Skin of body (tissue), 2 donors: ENCODE results near the gene NPB. TPM values are rescaled to one million over a fixed set of nuclear protein-coding genes. Genes with fewer than 3 reads are reported as not detected.

Experiments used
- DNase-seq: peaks from one replicate; lab custom pipeline; 2025; lab: John Stamatoyannopoulos, UW
- total RNA-seq: library from RNA; depleted of rRNA; stranded (reverse); fragments of >200 nt; gene quantifications from one replicate; pipeline ENCODE4 v1.2.3, GENCODE V29; 2014

NPB gene
- total RNA-seq, 1 donor from 2014 or later = 0.59 TPM

GRCh38 chr17:81940538-81941483 lies 38.8 kb downstream of the NPB start:
- DNase-seq = no peak

GRCh38 chr17:81941484-81942166 lies 39.6 kb downstream of the NPB start:
- no peak for DNase-seq

GRCh38 chr17:81942167-81942553 lies 40.1 kb downstream of the NPB start:
- no peak for DNase-seq

GRCh38 chr17:81944858-81945257 lies 42.8 kb downstream of the NPB start:
- DNase-seq = no peak

GRCh38 chr17:81947189-81947588 lies 45.2 kb downstream of the NPB start, which contains the start of gene MYADML2:
MYADML2 (minus strand) TSS chr17:81947233; CDS start chr17:81941741, 5,492 bp downstream.
- DNase-seq = no peak

GRCh38 chr17:81948635-81949378 lies 46.8 kb downstream of the NPB start:
- no peak for DNase-seq

GRCh38 chr17:81950501-81950900 lies 48.5 kb downstream of the NPB start:
- no peak for DNase-seq

GRCh38 chr17:81951785-81952684 lies 50.0 kb downstream of the NPB start:
- no peak for DNase-seq

Other genes starting within 250 kb of the NPB start
- 0.49 TPM for gene PDE6G, start 245.7 kb upstream of the NPB start, total RNA-seq
- gene OXLD1, start 235.6 kb upstream of the NPB start, total RNA-seq = 8.5 TPM
- 5.9 TPM for gene CCDC137, start 235.5 kb upstream of the NPB start, total RNA-seq
- 32.1 TPM for gene ARL16, start 218.4 kb upstream of the NPB start, total RNA-seq
- gene HGS, start 218.2 kb upstream of the NPB start, total RNA-seq = 36.6 TPM
- 9.2 TPM for gene MRPL12, start 198.9 kb upstream of the NPB start, total RNA-seq
- 7.1 TPM for gene SLC25A10, start 190.0 kb upstream of the NPB start, total RNA-seq
- not detected for gene GCGR, start 98.1 kb upstream of the NPB start, total RNA-seq
- gene MCRIP1, start 68.9 kb upstream of the NPB start, total RNA-seq = 35.6 TPM
- gene PPP1R27, start 67.2 kb upstream of the NPB start, total RNA-seq = 10.0 TPM
- 208 TPM for gene P4HB, start 41.7 kb upstream of the NPB start, total RNA-seq
- gene ARHGDIA, start 30.9 kb upstream of the NPB start, total RNA-seq = 51.6 TPM
- 67.6 TPM for gene ALYREF, start 10.7 kb upstream of the NPB start, total RNA-seq
- 60.1 TPM for gene ANAPC11, start 10.5 kb upstream of the NPB start, total RNA-seq
- 18.6 TPM for gene PCYT2, start 9.2 kb downstream of the NPB start, total RNA-seq
- gene SIRT7, start 15.9 kb downstream of the NPB start, total RNA-seq = 12.6 TPM
- 8.1 TPM for gene MAFG, start 25.5 kb downstream of the NPB start, total RNA-seq
- 49.4 TPM for gene PYCR1, start 35.1 kb downstream of the NPB start, total RNA-seq
- gene MYADML2, start 45.0 kb downstream of the NPB start, total RNA-seq = 3.2 TPM
- gene NOTUM, start 58.9 kb downstream of the NPB start, total RNA-seq = 1.7 TPM
- 19.2 TPM for gene ASPSCR1, start 75.4 kb downstream of the NPB start, total RNA-seq
- 19.7 TPM for gene CENPX, start 120.6 kb downstream of the NPB start, total RNA-seq
- 8.6 TPM for gene LRRC45, start 121.1 kb downstream of the NPB start, total RNA-seq
- gene RAC3, start 129.4 kb downstream of the NPB start, total RNA-seq = 15.6 TPM
- 33.4 TPM for gene DCXR, start 135.5 kb downstream of the NPB start, total RNA-seq
- 19.3 TPM for gene RFNG, start 149.6 kb downstream of the NPB start, total RNA-seq
- 35.5 TPM for gene GPS1, start 149.7 kb downstream of the NPB start, total RNA-seq
- gene DUS1L, start 163.6 kb downstream of the NPB start, total RNA-seq = 35.7 TPM
- gene FASN, start 196.0 kb downstream of the NPB start, total RNA-seq = 262 TPM